ENCODE measurements around the gene C6orf136.
A peak's percentile ranks its signal among the peaks of the same experiment; 100 is the strongest.

Gene C6orf136

GRCh38 chr6:30613251-30614043 lies 33.5 kb upstream of the C6orf136 start:
- H3K4me1 ChIP-seq (ENCODE audit: insufficient read depth, insufficient read length): no peaks in the 10 kb centered on the region
- peaks cover 73% of the 10 kb centered on the region for H3K36me3 ChIP-seq (ENCODE audit: insufficient read depth, insufficient read length, low read length)
- H3K9me3 ChIP-seq (ENCODE audit: insufficient read depth, low read length): no peaks in the 10 kb centered on the region
- H3K27me3 ChIP-seq (ENCODE audit: insufficient read depth, insufficient read length): no peaks in the 10 kb centered on the region
- no peak overlapping the region for H3K9ac ChIP-seq (ENCODE audit: insufficient read length, low read depth)
- DNase-seq (ENCODE audit: low read depth, low spot score): no peak
- no peak overlapping the region for H3K4me3 ChIP-seq (ENCODE audit: insufficient read length, low read depth)
- no peak for TF ChIP-seq ZNF274 (IDR thresholded peaks at IDR 0.05; ENCODE audit: low read depth, low read length)
- no peak for TF ChIP-seq YY1 (IDR thresholded peaks at IDR 0.05; ENCODE audit: insufficient read depth, insufficient read length)
- TF ChIP-seq SUZ12 (IDR thresholded peaks at IDR 0.05; ENCODE audit: extremely low read depth, insufficient read depth, insufficient read length): no peak

- Histone ChIP-seq H3K9ac (ENCODE audit: insufficient read length, low read depth) (peak overlapping the region; percentile 63), H3K4me3 (ENCODE audit: insufficient read length, low read depth) (peak overlapping the region; percentile 12), H3K4me1 (ENCODE audit: insufficient read depth, insufficient read length) (no peaks in the 10 kb centered on the region), H3K9me3 (ENCODE audit: insufficient read depth, low read length) (no peaks in the 10 kb centered on the region), H3K36me3 (ENCODE audit: insufficient read depth, insufficient read length, low read length) (peaks cover 67% of the 10 kb centered on the region), H3K27me3 (ENCODE audit: insufficient read depth, insufficient read length) (no peaks in the 10 kb centered on the region)
- no peak for DNase-seq (ENCODE audit: low read depth, low spot score)
- TF ChIP-seq ZNF274 (IDR thresholded peaks at IDR 0.05; ENCODE audit: low read depth, low read length): no peak
Observed at GRCh38 chr6:30614044-30614842, 32.7 kb upstream of the C6orf136 start.

GRCh38 chr6:30614843-30615218 lies 32.1 kb upstream of the C6orf136 start:
- peak; percentile 71 for TF ChIP-seq YY1 (IDR thresholded peaks at IDR 0.05; ENCODE audit: insufficient read depth, insufficient read length)
- no peak for TF ChIP-seq SUZ12 (IDR thresholded peaks at IDR 0.05; ENCODE audit: extremely low read depth, insufficient read depth, insufficient read length)
- Histone ChIP-seq H3K9me3 (ENCODE audit: insufficient read depth, low read length) (no peaks in the 10 kb centered on the region), H3K9ac (ENCODE audit: insufficient read length, low read depth) (peak overlapping the region; percentile 63), H3K27me3 (ENCODE audit: insufficient read depth, insufficient read length) (no peaks in the 10 kb centered on the region), H3K4me3 (ENCODE audit: insufficient read length, low read depth) (peak overlapping the region; percentile 12), H3K4me1 (ENCODE audit: insufficient read depth, insufficient read length) (no peaks in the 10 kb centered on the region), H3K36me3 (ENCODE audit: insufficient read depth, insufficient read length, low read length) (peaks cover 67% of the 10 kb centered on the region)
- DNase-seq (ENCODE audit: low read depth, low spot score): peak; percentile 89

DNA sequence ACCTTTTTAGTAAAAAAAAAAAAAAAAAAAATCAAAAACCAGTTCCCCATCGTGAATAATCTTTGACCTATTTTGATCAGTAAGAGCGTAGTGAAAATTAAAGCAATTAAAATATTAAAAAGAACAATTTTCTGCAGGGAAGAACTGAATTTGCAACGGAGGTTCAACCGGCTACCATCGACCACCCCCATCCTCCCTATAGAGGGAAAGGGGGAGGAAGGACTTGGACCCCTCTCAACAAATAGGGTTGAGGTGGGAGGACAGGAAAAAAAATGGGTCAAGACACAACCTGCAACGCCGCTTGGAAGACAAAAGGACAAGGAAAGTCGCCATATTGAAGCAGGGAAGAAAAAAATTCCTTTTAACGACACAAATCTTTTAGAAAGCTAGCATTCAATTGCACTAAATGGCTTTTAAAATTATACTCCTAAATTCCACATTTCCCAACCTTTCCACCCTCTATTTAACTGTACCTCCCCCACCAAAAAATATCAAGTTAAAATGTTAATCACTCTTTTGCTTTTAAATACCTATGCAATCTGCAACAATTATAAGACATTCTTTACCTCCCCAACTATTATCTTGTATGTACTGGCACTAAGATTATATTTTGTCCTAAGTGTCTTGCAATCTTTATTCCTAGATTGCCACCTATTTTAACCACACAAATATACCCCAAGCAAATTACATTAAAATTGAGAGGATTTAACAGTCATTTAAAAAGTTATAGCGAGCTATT lies 31.5 kb upstream of the C6orf136 start:
- DNase-seq (ENCODE audit: low read depth, low spot score): peak; percentile 74
- H3K27me3 ChIP-seq (ENCODE audit: insufficient read depth, insufficient read length): no peaks in the 10 kb centered on the region
- H3K4me1 ChIP-seq (ENCODE audit: insufficient read depth, insufficient read length): no peaks in the 10 kb centered on the region
- H3K9me3 ChIP-seq (ENCODE audit: insufficient read depth, low read length): no peaks in the 10 kb centered on the region
- peak overlapping the region; percentile 99 for H3K9ac ChIP-seq (ENCODE audit: insufficient read length, low read depth)
- peak overlapping the region; percentile 96 for H3K4me3 ChIP-seq (ENCODE audit: insufficient read length, low read depth)
- TF ChIP-seq SUZ12 (IDR thresholded peaks at IDR 0.05; ENCODE audit: extremely low read depth, insufficient read depth, insufficient read length) (no peak), ZNF274 (IDR thresholded peaks at IDR 0.05; ENCODE audit: low read depth, low read length) (no peak), YY1 (IDR thresholded peaks at IDR 0.05; ENCODE audit: insufficient read depth, insufficient read length) (no peak)
- peaks cover 66% of the 10 kb centered on the region for H3K36me3 ChIP-seq (ENCODE audit: insufficient read depth, insufficient read length, low read length)

- DNase-seq (ENCODE audit: low read depth, low spot score): no peak
- Histone ChIP-seq H3K9me3 (ENCODE audit: insufficient read depth, low read length) (no peaks in the 10 kb centered on the region), H3K9ac (ENCODE audit: insufficient read length, low read depth) (peak overlapping the region; percentile 99), H3K27me3 (ENCODE audit: insufficient read depth, insufficient read length) (no peaks in the 10 kb centered on the region), H3K4me1 (ENCODE audit: insufficient read depth, insufficient read length) (no peaks in the 10 kb centered on the region), H3K36me3 (ENCODE audit: insufficient read depth, insufficient read length, low read length) (peaks cover 66% of the 10 kb centered on the region), H3K4me3 (ENCODE audit: insufficient read length, low read depth) (peak overlapping the region; percentile 96)
- no peak for TF ChIP-seq SUZ12 (IDR thresholded peaks at IDR 0.05; ENCODE audit: extremely low read depth, insufficient read depth, insufficient read length)
- no peak for TF ChIP-seq YY1 (IDR thresholded peaks at IDR 0.05; ENCODE audit: insufficient read depth, insufficient read length)
- no peak for TF ChIP-seq ZNF274 (IDR thresholded peaks at IDR 0.05; ENCODE audit: low read depth, low read length)
Observed at GRCh38 chr6:30615958-30616810, 30.7 kb upstream of the C6orf136 start.

GRCh38 chr6:30616811-30617564 lies 29.9 kb upstream of the C6orf136 start, which contains the start of gene PPP1R10:
Gene PPP1R10 (minus strand): TSS chr6:30617243. CDS start chr6:30609944, 7,299 bp downstream.
- peak within 1 kb of the TSS; percentile 99 for H3K9ac ChIP-seq (ENCODE audit: insufficient read length, low read depth)
- H3K4me3 ChIP-seq (ENCODE audit: insufficient read length, low read depth): peak within 1 kb of the TSS; percentile 96
- peak; percentile 97 for DNase-seq (ENCODE audit: low read depth, low spot score)
- H3K9me3 ChIP-seq (ENCODE audit: insufficient read depth, low read length): no peaks in the 10 kb centered on the region
- H3K36me3 ChIP-seq (ENCODE audit: insufficient read depth, insufficient read length, low read length): peaks cover 66% of the 10 kb centered on the region
- TF ChIP-seq YY1 (IDR thresholded peaks at IDR 0.05; ENCODE audit: insufficient read depth, insufficient read length) (peak; percentile 76), SUZ12 (IDR thresholded peaks at IDR 0.05; ENCODE audit: extremely low read depth, insufficient read depth, insufficient read length) (no peak), ZNF274 (IDR thresholded peaks at IDR 0.05; ENCODE audit: low read depth, low read length) (no peak)
- no peaks in the 10 kb centered on the region for H3K4me1 ChIP-seq (ENCODE audit: insufficient read depth, insufficient read length)
- no peaks in the 10 kb centered on the region for H3K27me3 ChIP-seq (ENCODE audit: insufficient read depth, insufficient read length)
